NCI-H2196 (cell line): ENCODE data around the gene PORCN.
"Not testable (repeated sequence)": the region's sequence is repeated elsewhere in the genome, so short reads cannot be mapped to it uniquely, and the experiment has no call there.

ENCODE experiments used
- DNase-seq: peaks from one replicate; lab custom pipeline; 2025; ENCODE audit not compliant: unreplicated experiment; lab: John Stamatoyannopoulos, UW

Gene PORCN

GRCh38 chrX:48509619-48510018 lies 827 bp downstream of the PORCN start:
- no peak for DNase-seq

DNA sequence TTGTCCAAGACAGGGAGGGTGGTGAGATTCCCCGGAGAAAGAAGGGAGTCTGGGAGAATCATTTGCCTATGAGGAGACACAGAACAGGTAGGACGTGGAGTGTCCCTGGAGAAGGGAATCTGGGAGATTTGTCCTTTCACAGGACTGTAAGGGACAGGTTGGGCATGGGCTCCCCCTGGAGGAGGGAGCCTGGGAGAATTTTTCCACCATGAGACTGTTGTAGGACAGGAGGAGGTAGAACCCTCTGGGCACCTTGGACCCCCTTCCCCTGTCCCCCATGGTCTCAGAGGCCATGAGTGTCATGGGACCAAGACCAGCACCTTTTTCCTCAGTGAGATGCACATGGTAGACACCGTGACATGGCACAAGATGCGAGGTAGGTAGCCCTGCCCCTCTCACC lies 2.8 kb downstream of the PORCN start:
- DNase-seq: peak; percentile 1

DNA sequence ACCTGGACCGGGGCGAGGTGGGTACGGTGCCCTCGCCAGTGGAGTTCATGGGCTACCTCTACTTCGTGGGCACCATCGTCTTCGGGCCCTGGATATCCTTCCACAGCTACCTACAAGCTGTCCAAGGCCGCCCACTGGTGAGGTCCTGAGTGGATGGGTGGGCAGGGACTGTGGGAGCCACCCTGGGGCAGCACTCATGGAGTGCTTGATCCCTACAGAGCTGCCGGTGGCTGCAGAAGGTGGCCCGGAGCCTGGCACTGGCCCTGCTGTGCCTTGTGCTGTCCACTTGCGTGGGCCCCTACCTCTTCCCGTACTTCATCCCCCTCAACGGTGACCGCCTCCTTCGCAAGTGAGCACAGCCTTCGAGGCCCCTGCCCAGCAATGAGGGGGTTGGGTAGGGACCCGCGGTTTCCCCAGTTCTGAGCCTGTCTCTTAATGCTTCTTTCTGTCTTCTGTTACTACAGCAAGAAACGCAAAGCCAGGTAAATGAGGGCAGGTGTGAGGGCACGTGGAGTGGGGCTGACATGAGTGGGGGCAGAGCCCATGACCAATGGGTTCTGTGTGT lies 3.7 kb downstream of the PORCN start:
- no peak for DNase-seq

DNA sequence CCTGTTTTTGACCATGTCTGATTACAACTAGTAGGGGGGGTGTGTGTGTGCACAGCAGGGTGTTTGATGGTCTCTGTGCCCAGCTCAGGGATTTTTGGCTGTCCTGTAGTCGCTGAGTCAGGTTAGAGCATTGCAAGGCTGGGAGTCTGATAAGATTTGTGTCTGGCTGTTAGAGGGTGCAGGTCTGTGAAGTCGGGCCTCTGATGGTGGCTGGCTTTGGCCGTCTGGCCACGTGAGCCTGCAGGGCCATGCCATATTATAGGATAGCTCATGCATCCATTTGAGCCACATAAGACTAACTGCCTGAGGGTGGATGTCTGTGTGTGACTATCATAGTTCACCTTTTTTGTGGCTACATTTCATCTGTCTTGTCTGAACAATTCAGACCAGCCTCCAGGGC lies 4.9 kb downstream of the PORCN start:
- no peak for DNase-seq

- no peak for DNase-seq
These were observed 5.5 kb downstream of the PORCN start for GRCh38 chrX:48514126-48514806.

DNA sequence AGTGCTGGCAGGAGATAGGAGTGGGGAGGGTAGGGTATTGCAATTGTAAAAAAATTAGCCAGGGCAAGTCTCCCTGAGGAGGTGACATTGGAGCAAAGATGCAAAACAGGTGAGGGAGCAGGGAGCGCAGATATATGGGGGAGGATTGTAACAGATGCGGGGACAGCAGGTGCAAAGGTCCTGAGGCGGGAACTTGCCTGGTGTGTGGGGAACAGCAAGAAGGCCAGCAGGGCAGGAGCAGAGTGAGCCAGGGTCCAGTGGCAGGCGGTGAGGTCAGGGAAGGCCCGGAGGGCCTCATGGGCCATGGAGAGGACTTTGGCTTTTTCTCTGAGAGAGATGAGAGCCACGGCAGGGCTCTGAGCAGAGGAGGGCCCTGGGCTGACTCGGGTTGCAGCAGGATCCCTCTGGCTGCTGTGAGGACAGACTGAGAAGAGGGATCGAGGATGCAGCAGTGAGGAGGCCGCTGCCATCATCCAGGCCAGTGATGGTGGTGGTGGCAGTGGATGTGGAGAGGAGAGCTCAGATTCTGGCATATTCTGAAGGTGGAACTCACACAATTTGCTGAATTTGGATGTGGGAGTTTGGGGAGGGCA lies 6.2 kb downstream of the PORCN start:
- DNase-seq: no peak

GRCh38 chrX:48515842-48516241 lies 7.0 kb downstream of the PORCN start:
- no peak for DNase-seq

DNA sequence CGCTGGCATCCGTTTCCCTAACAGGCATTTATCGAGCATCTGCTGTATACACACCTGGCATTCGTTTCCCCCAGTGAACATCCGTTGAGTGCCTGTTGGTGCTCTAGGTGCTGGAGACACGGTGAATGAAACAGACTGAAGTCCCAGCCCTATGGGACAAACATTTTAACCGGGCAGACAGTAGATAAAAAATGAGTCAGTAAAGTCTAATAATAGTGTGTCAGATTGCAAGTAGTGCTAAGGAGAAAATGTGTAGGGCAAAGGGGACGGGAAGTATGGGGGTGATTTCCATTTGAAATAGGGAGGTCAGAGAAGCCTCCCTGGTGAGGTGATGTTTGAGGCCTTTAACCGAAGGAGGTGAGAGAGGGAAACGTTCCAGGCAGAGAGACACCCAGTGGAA lies 7.5 kb downstream of the PORCN start:
- no peak for DNase-seq

DNA sequence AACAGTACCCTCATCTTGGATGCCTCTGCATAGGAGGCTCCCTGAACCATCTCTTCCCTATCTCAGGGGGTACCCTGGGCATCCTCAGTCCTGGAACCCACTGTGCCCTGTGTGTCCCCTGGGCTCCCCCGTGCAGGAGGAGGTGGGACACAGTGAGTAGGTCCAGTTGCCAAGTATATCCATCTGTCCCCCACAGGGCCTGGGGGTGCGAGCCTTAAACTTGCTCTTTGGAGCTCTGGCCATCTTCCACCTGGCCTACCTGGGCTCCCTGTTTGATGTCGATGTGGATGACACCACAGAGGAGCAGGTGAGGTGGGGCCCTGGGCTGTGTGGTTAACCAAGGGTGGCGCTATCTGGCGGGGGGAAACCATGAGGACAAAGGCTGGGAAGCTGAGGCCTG lies 8.2 kb downstream of the PORCN start:
- no peak for DNase-seq

- not testable (repeated sequence) for DNase-seq
These were observed 10.7 kb downstream of the PORCN start for GRCh38 chrX:48519481-48519880.

DNA sequence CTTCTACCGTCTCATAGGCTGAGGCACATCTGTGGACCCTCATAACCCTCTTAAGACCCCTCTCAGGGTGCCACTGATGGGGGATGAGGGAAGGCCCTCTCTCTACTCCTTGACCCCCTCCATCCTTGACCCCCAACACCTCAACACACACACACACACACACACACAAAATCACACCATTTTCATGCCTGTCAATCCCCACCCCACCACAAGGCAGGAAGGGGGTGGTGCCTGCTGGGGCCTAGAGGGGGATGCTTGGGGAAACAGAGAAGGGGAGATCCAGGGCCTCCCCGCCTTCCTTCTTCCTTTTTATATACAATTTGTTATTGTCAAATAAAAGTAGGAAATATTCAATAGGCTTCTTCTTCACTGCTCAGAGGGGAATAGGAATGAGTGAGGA lies 11.7 kb downstream of the PORCN start:
- DNase-seq: no peak

- DNase-seq: no peak
These were observed 12.2 kb downstream of the PORCN start for GRCh38 chrX:48520976-48521352.

DNA sequence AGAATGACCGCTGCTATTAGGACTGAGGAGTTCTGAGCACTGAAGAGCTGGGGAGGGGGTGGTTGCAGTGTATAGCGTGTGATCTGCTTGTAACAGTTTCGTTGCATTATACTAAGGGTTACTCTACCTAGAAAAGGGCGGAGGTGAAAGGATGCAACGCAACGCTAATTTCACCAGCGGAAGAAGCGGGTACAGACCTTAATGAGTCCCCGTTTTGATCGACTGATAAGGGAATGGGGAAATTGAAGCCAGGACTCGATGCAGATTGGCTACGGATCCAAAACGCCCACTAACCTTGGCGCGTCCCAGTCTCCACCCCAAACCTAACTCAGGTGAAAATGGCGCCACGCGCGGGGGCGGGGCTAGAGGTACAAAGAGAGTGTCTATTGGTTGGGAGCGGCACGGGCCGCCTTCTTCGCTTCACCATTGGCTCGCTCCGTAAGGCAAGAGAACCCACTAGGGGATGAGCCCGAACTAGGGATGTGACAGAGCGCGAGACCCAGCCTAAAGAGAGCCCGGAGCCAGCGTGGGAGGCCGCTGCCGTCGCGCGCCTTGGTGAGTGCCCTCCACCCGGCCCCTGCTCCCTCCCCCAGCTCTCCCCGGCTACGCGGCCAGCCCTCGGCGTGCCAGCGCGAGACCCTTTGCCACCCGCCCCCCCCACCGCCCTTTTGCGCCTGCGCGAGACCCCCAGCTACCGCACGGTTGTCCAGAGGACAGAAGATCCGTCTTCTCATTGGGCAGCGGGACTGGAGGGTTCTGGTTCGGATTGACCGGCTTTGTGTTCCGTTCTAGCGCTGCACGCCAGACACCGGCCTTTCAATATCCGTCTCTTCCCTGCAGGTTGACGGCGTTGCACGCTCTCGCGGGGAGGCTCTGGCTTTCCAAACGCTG lies 12.8 kb downstream of the PORCN start, which contains the start of gene EBP:
Gene EBP (plus strand): TSS at position 456 of the 891 bp plus-strand sequence. CDS start 1,964 bp downstream, outside the sequence.
- DNase-seq: peak; percentile 91

DNA sequence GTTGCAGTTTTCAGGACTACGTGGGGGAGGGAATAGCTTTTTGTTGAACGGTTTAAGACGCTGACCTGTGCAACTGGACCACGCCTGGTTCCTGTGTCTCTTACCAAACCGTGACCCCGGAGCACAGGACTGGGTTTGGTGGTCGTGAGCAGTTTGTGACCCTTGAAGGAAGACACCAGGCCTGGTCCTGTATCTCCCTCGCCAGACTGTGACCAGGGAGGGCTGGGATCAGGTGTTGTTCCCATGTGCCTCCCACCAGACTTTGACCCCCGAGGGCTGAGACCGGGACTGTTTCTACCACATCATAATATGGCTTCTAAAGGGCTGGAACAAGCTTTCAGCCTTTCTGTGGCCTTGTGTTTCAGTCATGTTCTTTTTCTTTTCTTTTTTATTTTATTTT lies 13.5 kb downstream of the PORCN start:
- no peak for DNase-seq

GRCh38 chrX:48523682-48524081 lies 14.9 kb downstream of the PORCN start:
- no peak for DNase-seq

GRCh38 chrX:48525853-48526252 lies 17.1 kb downstream of the PORCN start:
- DNase-seq: not testable (repeated sequence)

DNA sequence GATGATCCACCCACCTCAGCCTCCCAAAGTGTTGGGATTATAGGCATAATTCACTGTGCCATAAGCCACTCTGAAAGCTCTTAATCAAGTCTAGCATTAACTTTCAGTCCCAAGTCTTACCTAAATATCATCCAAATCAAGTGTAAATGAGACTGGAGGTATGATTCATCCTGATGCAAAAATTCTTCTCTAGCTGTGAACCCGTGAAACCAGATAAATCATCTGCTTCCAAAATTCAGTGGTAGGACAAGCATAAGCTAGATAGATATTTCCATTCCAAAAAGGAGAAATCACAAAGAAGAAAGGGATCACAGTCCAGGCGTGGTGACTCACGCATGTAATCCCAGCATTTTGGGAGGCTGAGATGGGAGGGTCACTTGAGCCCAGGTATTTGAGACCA lies 21.9 kb downstream of the PORCN start:
- no peak for DNase-seq

DNA sequence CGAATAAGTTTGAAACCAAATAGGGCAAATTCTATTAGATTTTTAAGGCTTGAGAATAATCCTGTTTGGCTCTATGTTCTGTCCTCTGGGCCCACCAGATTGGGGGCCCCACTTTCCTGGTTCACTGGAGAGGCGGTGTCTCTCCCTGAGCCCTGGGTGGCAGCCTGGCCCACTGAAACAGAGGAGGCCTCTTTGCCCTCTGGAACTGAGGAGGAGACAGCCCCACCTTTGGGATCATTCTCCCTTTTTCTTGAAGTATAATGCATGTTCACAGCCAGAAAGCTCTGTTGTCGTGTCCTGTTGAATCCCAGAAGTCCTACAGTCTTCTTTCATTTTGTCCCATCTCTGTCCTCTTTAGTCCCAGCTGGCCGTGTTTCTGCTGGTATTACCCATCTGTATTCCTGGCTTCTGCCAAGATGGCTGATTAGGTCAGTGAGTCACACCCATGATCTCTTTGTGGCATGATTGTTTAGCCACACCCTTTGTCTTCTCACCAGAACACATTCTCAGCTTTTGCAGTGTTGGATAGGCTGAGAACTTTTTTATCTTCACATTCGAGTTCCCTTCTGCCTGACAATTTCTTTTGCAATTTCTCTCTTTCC lies 22.7 kb downstream of the PORCN start:
- DNase-seq: no peak

DNA sequence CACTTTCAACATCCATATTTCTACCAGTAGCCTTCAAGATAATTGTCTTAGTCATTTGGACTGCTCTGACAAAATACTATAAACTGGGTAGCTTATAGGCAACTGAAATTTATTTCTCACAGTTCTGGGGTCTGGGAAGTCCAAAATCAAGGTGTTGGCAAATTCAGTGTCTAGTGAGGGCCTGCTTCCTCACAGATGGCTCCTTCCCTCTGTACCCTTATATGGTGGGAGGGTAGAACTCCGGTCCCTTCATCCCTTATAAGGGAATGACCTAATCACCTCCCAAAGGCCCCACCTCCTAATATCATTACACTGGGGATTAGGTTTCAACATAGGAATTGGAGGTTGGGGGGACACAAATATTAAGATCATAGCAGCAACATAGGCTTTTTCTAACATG lies 23.4 kb downstream of the PORCN start:
- DNase-seq: no peak

- no peak for DNase-seq
These were observed 24.4 kb downstream of the PORCN start for GRCh38 chrX:48533165-48533564.

DNA sequence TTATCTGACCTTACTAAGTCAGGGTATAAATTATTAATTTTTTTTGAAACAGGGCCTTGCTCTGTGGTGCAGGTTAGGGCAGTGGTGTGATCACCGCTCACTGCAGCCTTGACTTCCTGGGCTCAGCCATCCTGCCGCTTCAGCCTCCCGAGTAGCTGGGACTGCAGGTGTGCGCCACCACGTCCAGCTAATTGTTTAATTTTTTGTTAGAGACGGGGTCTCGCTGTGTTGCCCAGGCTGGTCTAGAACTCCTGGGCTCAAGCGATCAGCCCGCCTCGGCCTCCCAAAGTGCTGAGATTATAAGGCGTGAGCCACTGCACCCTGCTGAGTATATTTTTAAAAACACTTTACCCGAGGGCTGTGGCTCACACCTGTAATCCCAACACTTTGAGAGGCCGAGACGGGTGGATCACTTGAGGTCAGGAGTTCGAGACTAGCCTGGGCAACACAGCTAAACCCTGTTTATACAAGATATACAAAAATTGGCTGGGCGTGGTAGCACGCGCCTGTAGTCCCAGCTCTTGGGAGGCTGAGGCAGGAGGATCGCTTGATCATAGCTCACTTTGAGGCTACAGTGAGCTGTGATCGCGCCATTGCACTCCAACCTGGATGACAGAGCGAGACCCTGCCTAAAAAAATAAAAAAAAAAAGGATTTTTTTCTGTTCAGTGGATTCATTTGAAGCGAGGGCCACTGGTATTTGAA lies 30.0 kb downstream of the PORCN start:
- DNase-seq: no peak
